Right lobe of liver (tissue), 6 donors: Measurements from ENCODE around the gene COLEC12. TPM values are rescaled to one million over a fixed set of nuclear protein-coding genes. Genes with fewer than 3 reads are reported as not detected.

Experiments
- ATAC-seq, 4 donors: fragments of 200-7000 bp; cut with Tn5 transposase; one replicate each; pipeline ENCODE4 v1.9.1; 2020; ENCODE audit warnings: mild to moderate bottlenecking in 4 of 4, moderate library complexity in 4 of 4
- DNase-seq, 3 donors: peaks; one replicate each; pipeline ENCODE4 v3.0.0-alpha.2; 2020
- H3K27ac ChIP-seq, 3 donors: fragments of 200-600 bp; one replicate each; pipeline ENCODE4 v1.8.0; 2022
- H3K27me3 ChIP-seq, 2 donors: fragments of 200-600 bp; one replicate each; pipeline ENCODE4 v1.8.0; 2022
- H3K36me3 ChIP-seq, 4 donors: fragments of 200-600 bp; sonication (generic) in 1 of 4; one replicate each; pipeline versions ENCODE4 v1.5.1 to v1.8.0; 2017 to 2022; ENCODE audit warnings: control low read depth in 1 of 4
- H3K4me1 ChIP-seq, 4 donors: fragments of 200-600 bp; sonication (generic) in 1 of 4; one replicate each; pipeline versions ENCODE4 v1.5.1 to v1.8.0; 2017 to 2022; ENCODE audit warnings: control low read depth in 1 of 4
- H3K4me3 ChIP-seq, 3 donors: fragments of 200-600 bp; one replicate each; pipeline ENCODE4 v1.8.0; 2022
- H3K9me3 ChIP-seq, 4 donors: fragments of 200-600 bp; sonication (generic) in 1 of 4; one replicate each; pipeline versions ENCODE4 v1.5.1 to v1.8.0; 2017 to 2022; ENCODE audit warnings: control low read depth in 1 of 4
- POLR2A ChIP-seq: fragments of 450-650 bp; IDR thresholded peaks from one replicate; pipeline ENCODE4 v1.6.1; 2017; ENCODE audit warnings: antibody characterized with exemption, mild to moderate bottlenecking
- WGBS: methylation state at CpG from one replicate; pipeline ENCODE4 v1.1.6; 2018; ENCODE audit warnings: low coverage, low lambda C conversion rate; ENCODE audit not compliant: insufficient coverage; ENCODE audit errors: missing lambda C conversion rate; 5-methylcytosine and 5-hydroxymethylcytosine counted together
- intact Hi-C, 2 donors: fragments of 100-400 bp; cut with DNase I; formaldehyde crosslinking; loops; one replicate each; pipeline versions ENCODE4 v1.11.2 to v1.14.1; 2022
- total RNA-seq, 6 experiments: library from RNA; depleted of rRNA in 2 of 6; stranded (reverse); fragments of >200 nt in 2 of 6; fragmentation: NEBNext Ultra II Directional in 3 of 6; extraction: Animal tissue kit (Norgen Biotek cat#: 25700) in 3 of 6; gene quantifications; one replicate each; pipeline versions ENCODE4 v1.1.0 to v1.2.4, GENCODE V29; 2016 to 2023
- TF ChIP-seq, protein P1 (sequence below), 4 donors: fragments of 200-600 bp in 3 of 4; fragments of 450-650 bp in 1 of 4; IDR thresholded peaks; one replicate each; pipeline versions ENCODE4 v1.5.1 to v1.8.0; 2016 to 2022; ENCODE audit warnings: antibody characterized with exemption in 4 of 4, mild to moderate bottlenecking in 2 of 4
- donor health status: DM: no; HTN: yes; CAD: no.
- donor health status: DM: no; HTN: no; CAD: no.
- donor health status: DM: no; HTN: no; CAD: no.
- donor health status: DM: no; HTN: yes; CAD: no.
- donor health status: DM: no; HTN: yes; CAD: no.

The COLEC12 gene
- total RNA-seq, 6 experiments from 2014 or later: 0.12 to 1.00 (median 0.37) TPM; not detected in 1

DNA sequence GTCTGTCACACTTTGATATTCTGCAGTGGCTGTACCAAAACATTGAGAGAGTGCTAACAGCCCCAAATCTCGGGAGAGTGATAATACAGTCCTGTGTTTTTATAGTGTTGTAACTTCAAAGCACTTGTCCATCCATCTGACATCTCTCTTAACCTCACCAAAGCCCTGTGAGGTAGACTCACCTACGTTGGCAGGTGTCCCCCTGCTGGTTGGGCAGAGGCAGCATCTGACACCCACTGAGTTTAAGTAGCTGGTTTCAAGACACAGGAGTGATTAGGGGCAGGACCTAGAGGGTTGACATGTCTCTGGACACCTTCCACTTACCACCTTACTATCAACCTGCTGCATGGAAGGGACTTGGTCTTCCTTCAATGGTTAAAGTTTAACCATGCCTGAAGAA lies 22.9 kb downstream of the COLEC12 start:
- Histone ChIP-seq H3K27me3 (no peaks in the 10 kb centered on the region), H3K4me1 (no peaks in the 10 kb centered on the region), H3K4me3 (no peak overlapping the region), H3K9me3 (no peaks in the 10 kb centered on the region), H3K36me3 (no peaks in the 10 kb centered on the region), H3K27ac (no peak overlapping the region)
- ATAC-seq (peak; percentile 52 to 86 (median 60)), DNase-seq (peak in 1 of 3 donors; percentile 31)
- intact Hi-C loops: no loop called here
- 11% methylated on average over 1 of the region's 2 CpGs for WGBS
- no peak for TF ChIP-seq POLR2A
- TF ChIP-seq, protein P1, sequence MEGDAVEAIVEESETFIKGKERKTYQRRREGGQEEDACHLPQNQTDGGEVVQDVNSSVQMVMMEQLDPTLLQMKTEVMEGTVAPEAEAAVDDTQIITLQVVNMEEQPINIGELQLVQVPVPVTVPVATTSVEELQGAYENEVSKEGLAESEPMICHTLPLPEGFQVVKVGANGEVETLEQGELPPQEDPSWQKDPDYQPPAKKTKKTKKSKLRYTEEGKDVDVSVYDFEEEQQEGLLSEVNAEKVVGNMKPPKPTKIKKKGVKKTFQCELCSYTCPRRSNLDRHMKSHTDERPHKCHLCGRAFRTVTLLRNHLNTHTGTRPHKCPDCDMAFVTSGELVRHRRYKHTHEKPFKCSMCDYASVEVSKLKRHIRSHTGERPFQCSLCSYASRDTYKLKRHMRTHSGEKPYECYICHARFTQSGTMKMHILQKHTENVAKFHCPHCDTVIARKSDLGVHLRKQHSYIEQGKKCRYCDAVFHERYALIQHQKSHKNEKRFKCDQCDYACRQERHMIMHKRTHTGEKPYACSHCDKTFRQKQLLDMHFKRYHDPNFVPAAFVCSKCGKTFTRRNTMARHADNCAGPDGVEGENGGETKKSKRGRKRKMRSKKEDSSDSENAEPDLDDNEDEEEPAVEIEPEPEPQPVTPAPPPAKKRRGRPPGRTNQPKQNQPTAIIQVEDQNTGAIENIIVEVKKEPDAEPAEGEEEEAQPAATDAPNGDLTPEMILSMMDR (IDR thresholded peaks at IDR 0.05): peak in 3 of 4 donors; percentile 30 to 39 (median 34)

DNA sequence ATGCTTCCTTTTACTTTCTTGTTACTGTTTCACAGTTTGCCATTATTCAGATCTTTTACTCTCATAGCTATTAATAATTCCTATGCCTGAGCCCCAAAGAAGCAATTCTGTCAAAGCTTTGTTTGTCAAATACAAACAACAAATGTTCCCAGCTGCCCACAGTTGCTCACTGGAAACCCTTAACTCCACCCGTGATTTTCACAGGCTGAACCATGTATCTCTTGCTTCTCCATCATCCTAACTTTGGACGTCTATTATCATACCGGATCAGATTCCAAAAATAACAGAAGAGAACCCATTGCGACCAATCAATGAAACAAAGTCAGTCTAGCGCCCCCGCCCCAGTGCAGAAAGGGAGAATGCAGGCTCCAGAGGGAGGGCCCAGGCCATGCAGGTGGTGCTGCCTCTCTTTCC lies 24.2 kb downstream of the COLEC12 start:
- WGBS: 54% methylated on average over 6 of the region's 6 CpGs
- no peaks in the 10 kb centered on the region for H3K9me3 ChIP-seq
- no peaks in the 10 kb centered on the region for H3K36me3 ChIP-seq
- DNase-seq: no peak
- intact Hi-C loops: no loop called here
- H3K4me1 ChIP-seq: no peaks in the 10 kb centered on the region
- no peak for TF ChIP-seq POLR2A
- TF ChIP-seq, protein P1 (IDR thresholded peaks at IDR 0.05): no peak
- no peak for ATAC-seq
- no peaks in the 10 kb centered on the region for H3K27me3 ChIP-seq
- no peak overlapping the region for H3K4me3 ChIP-seq
- no peak overlapping the region for H3K27ac ChIP-seq

DNA sequence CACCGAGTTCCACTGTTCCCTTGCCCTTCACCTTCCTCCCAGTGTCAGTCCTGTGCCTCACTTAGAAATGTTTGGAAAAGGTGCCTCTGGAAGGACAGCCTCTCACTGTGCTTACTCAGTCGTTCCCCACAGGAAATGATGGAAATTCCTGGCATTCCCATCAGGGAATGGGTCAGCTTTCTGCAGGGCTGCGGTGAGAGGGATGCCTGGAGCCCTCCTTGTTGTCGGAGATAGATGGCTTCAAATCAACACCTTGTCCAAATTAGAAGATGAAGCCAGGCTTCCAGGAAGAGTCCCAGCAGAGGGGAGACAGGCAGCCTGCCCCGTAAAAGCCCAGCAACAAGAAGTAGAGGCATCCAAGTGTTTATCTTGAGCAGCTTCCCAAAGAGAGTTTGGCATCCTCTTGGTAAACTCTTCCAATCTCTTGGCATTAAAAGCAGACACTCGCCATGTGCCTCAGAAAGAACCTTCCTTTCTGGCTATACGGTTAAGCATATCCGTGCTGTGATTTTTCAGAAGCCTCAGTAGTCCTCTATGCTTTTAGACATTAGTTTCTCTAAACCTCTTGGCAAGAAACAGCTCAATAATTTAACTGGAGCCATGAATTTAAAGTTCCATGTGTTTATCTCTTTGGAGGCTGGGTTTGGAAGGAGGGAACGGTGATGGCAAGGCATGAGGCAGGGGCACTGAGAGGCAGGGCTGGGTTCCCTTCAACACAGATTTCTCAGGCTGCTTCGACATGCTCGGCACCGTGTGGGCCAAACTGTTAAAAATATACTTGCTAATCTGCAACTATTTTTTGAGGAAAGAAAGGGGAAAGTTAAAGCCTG lies 25.1 kb downstream of the COLEC12 start:
- 43% methylated on average over 10 of the region's 12 CpGs for WGBS

DNA sequence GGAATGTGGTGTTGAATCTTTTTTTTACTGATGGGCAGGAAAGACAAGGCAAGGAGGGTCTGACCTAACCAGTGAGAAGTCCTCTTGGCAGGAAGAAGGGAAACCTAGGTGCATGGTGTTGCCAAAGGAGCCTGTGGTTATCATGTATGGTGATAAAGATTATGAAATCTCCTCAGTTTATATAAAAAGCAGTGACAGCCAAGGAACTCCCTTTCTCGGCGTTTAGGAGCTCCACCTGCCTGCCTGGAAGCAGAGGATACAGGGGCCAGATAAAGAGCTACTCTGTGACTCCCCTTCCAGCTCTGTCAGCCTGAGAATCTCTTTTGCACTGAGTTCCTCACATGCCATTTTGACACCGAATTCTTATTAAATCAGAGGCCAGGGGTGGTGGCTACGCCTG lies 26.1 kb downstream of the COLEC12 start:
- Histone ChIP-seq H3K36me3 (no peaks in the 10 kb centered on the region), H3K4me1 (no peaks in the 10 kb centered on the region), H3K9me3 (no peaks in the 10 kb centered on the region), H3K27me3 (no peaks in the 10 kb centered on the region), H3K27ac (no peak overlapping the region), H3K4me3 (no peak overlapping the region)
- ATAC-seq: no peak
- TF ChIP-seq, protein P1 (IDR thresholded peaks at IDR 0.05): no peak
- no peak for TF ChIP-seq POLR2A
- intact Hi-C loops: no loop called here
- WGBS: 61% methylated on average over 3 of the region's 4 CpGs
- no peak for DNase-seq

More for the DNA sequence above, 25.1 kb downstream of the COLEC12 start:
- intact Hi-C loops: no loop called here
- no peaks in the 10 kb centered on the region for H3K9me3 ChIP-seq
- H3K27me3 ChIP-seq: no peaks in the 10 kb centered on the region
- ATAC-seq (peak in 2 of 4 donors; percentile 12 to 28), DNase-seq (no peak)
- H3K4me3 ChIP-seq: no peak overlapping the region
- no peak overlapping the region for H3K27ac ChIP-seq
- H3K36me3 ChIP-seq: no peaks in the 10 kb centered on the region
- no peaks in the 10 kb centered on the region for H3K4me1 ChIP-seq
- TF ChIP-seq, protein P1 (IDR thresholded peaks at IDR 0.05): no peak
- no peak for TF ChIP-seq POLR2A
